HG03571 (cell line): ENCODE results near the gene GPER1.
"Not testable (repeated sequence)": the region's sequence is repeated elsewhere in the genome, so short reads cannot be mapped to it uniquely, and the experiment has no call there.

Source experiments
- ATAC-seq: cut with Tn5 transposase; IDR thresholded peaks from one replicate; pipeline ENCODE4 v1.9.1; 2021; ENCODE audit not compliant: unreplicated experiment

GPER1 gene

GRCh38 chr7:1101563-1102431 lies 13.9 kb downstream of the GPER1 start:
- no peak for ATAC-seq

GRCh38 chr7:1103009-1103788 lies 15.3 kb downstream of the GPER1 start:
- no peak for ATAC-seq

- no peak for ATAC-seq
Observed at GRCh38 chr7:1103789-1104515, 16.0 kb downstream of the GPER1 start.

GRCh38 chr7:1104516-1105179 lies 16.7 kb downstream of the GPER1 start:
- ATAC-seq = no peak

- peak; percentile 48 for ATAC-seq
Observed at GRCh38 chr7:1105189-1105588, 17.3 kb downstream of the GPER1 start.

- ATAC-seq = no peak
Observed at GRCh38 chr7:1106063-1106792, 18.3 kb downstream of the GPER1 start.

GRCh38 chr7:1106793-1107421 lies 19.0 kb downstream of the GPER1 start:
- ATAC-seq = no peak

GRCh38 chr7:1108264-1108920 lies 20.5 kb downstream of the GPER1 start:
- ATAC-seq = no peak

GRCh38 chr7:1109581-1110310 lies 21.8 kb downstream of the GPER1 start:
- no peak for ATAC-seq

- no peak for ATAC-seq
Observed at GRCh38 chr7:1110358-1110757, 22.4 kb downstream of the GPER1 start.

- ATAC-seq = no peak
Observed at GRCh38 chr7:1111156-1111555, 23.2 kb downstream of the GPER1 start.

GRCh38 chr7:1112109-1112508 lies 24.2 kb downstream of the GPER1 start:
- no peak for ATAC-seq

GRCh38 chr7:1112625-1113547 lies 25.0 kb downstream of the GPER1 start:
- no peak for ATAC-seq

GRCh38 chr7:1113548-1113885 lies 25.6 kb downstream of the GPER1 start:
- ATAC-seq = no peak

GRCh38 chr7:1114088-1114487 lies 26.2 kb downstream of the GPER1 start:
- ATAC-seq = no peak

GRCh38 chr7:1114505-1114904 lies 26.6 kb downstream of the GPER1 start:
- no peak for ATAC-seq

- not testable (repeated sequence) for ATAC-seq
Observed at GRCh38 chr7:1115171-1116045, 27.5 kb downstream of the GPER1 start.
